Stimulated activated CD4-positive, alpha-beta T cell treated with anti-CD3 and anti-CD28 coated beads, Interleukin-4, amount 100 ng/mL, for 24 hours (primary cell): Measurements from ENCODE around the gene MYO10.
"Not testable (repeated sequence)": the region's sequence is repeated elsewhere in the genome, so short reads cannot be mapped to it uniquely, and the experiment has no call there.

Experiments
- DNase-seq: peaks from one replicate; pipeline ENCODE4 v3.0.0-alpha.2; 2020

Gene MYO10

DNA sequence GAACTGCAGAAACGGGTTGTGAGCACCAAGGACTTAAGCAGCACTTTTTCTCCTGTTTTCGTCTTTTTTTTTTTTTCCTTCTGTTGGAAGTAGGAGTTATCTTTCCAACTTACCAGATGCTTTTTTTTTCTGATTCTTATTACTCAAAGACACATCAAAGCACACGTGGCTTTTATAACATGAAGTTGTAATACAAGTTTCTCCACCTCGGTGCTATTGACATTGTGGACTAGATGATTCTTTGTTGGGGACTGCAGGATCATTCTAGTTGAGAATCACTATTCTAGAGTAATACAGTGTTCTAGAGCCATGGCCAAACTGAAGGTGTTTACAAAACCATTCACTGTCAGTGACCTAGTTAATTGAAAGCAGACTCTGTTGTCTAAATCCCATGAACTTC lies 51.5 kb downstream of the MYO10 start:
- DNase-seq = no peak

GRCh38 chr5:16883806-16884205 lies 52.3 kb downstream of the MYO10 start:
- no peak for DNase-seq

DNA sequence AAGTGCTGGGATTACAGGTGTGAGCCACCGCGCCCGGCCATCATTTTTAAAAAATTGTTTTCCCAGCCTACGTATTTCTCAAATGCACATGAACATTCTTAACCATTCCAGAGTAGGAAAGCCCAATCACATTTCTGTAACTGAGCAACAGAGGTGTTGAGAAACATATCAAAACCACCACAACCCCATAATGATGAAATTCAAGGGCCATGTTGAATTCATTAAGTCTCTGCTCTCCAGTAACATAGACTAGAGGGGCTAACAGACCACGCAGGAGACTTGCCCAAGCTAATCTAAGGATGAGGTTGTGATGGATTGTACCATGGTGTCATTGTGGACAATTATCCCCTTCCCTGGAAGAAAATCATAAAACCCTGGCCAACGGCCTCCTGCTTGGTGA lies 52.9 kb downstream of the MYO10 start:
- DNase-seq = no peak

DNA sequence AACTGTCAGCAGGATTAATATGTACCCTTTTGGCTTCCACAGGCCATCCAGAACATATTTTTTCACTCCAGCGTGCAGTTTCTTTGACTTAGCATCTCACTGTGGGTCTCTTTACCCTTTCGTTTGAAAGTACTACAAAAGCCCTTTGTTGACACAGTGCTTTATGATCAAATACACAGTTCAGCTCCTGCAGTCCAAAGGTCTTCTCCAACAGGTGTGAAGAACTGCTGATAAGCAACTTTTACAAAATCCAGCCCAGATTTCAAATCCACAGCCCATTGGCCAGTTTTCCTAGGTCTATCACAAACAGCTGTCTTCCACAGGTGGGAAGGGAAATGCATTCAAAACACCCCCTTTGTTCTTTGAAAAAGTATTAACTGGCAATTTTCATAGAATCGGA lies 54.8 kb downstream of the MYO10 start:
- DNase-seq = no peak

DNA sequence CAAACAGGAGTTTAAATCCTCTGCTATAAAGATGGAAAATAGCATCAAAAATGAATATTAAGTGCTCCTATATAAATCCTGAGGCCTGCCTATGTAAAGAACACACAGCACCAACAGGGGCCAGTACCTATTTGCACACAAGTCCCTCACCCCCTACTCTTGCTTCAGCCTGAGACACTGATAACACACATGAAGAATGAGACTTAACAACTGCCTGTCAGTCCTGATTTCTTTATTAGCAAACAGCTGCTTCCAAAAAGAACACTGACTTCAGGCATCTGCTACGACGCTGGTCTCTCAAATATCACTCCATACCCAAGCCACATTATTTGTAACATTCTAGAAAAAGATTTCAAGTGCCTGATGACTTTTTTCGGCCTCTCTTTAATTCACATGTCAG lies 55.5 kb downstream of the MYO10 start:
- DNase-seq = no peak

GRCh38 chr5:16879650-16880049 lies 56.4 kb downstream of the MYO10 start:
- no peak for DNase-seq

DNA sequence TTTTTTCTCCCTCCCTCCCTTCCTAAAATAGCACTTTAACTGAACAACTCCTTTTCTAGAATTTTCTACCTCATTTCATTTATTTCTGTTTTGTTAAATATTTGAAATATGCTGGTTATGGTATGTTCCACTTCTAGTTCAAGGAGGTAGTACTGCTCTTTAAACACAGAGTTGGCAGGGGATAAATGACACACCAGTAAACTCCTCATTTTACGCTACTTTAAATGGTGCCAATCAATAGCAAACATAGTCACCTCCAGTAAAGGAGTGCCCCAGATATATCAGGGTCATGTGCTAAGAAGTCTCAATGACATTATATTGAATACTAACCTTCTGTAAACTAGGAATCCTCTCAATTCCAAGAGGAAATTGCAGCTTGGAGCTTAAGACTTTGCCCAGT lies 56.9 kb downstream of the MYO10 start:
- DNase-seq = no peak

DNA sequence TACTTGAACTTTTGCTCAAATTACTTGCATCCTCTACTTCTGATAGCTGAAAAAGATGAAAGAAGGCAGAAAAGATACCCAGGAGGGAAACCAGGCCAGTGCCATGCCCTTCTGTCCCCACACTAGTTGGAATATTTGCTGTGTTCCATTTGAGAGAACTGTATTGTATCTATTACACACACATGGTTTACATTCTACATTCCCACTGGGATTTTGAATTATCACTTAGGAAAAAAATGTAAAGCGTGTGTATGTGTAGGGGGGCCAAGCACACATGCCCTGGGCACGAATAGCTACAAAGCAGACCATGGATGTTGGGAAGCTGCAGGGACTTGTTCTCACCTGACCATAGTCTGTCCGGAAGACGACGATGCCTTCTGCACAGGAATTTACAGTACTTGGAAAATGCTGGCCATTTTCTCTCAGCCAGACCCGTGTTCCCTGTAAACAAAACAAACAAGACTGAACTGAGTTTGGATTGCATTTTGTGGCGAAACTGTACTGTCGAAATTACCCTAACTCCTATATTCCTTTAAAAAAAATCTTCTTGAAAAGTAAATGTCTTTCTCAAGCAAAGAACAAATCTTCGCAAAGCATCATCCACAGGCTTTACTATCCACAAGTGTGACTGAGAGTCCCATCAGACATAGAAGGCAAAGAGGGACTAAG lies 58.7 kb downstream of the MYO10 start:
- no peak for DNase-seq

DNA sequence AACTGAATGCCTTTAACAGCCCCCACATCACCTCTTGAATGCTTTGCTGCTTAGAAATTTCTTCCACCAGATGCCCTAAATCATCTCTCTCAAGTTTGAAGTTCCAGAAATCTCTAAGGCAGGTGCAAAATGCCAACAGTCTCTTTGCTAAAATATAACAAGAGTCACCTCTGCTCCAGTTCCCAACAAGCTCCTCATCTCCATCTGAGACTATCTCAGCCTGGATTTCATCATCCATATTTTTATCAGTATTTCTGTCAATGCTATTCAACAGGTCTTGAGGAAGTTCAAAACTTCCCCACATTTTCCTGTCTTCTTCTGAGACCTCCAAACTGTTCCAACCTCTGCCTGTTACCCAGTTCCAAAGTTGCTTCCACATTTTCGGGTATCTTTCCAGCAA lies 61.7 kb downstream of the MYO10 start:
- not testable (repeated sequence) for DNase-seq

- DNase-seq = no peak
Measured at GRCh38 chr5:16871746-16872339, 64.2 kb downstream of the MYO10 start.

GRCh38 chr5:16870878-16871277 lies 65.2 kb downstream of the MYO10 start:
- no peak for DNase-seq

GRCh38 chr5:16869821-16870796 lies 66.0 kb downstream of the MYO10 start:
- DNase-seq = no peak

DNA sequence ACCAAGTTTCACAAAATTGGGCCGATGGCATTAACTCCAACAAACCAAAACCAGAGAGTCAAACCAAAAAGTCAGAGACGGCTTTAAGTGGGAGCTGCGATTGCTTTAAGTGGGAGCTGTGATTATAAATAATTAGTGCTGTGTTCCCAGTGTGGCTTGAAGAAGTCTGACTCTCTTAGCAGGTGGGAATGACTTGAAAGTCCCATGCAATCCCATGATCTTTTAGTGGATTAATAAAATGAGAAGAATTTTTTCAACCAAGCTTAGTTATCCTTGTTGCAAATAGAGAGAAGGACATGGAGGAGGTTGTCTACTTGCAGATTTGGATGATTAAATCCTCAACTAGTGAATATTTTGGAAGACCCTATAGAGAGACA lies 68.5 kb downstream of the MYO10 start:
- DNase-seq = no peak

DNA sequence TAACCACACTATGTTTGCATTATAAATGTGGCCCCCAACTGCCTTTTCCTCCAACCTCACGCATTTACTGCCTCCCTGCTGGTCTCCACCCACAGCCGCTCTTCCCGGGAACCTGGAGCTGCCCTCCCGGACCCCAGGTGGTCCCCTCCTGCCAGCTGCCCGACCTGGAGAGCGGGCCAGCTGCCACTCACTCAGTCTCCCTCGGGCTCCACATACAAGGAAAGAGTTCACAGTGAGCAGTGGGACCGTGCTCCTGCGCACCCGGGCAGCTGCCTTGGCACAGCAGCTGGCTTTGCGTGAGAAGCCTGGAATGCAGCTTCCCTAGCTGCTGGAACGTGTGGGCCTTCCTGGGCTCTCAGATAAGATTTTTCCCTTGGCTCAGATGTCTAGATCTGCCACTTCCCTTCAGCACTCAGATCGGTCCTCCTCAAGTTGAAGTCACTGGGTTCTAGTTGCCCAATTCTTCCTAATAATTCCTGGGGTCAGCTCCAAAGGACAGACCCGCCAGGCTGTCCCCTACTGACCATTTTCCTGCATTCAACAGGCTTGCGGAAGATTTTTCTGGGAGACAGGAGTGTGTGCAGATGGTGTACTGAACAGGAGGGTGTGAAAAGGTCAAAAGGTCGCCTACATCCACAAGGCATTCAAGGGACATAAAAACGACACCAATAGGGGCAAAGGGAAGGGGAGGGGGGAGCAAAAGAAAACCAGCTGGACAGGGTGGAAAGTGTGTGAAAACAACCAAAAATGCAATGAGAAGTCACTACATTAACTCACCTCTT lies 69.1 kb downstream of the MYO10 start:
- DNase-seq = no peak

- no peak for DNase-seq
Measured at GRCh38 chr5:16866273-16866672, 69.8 kb downstream of the MYO10 start.

GRCh38 chr5:16865151-16865550 lies 70.9 kb downstream of the MYO10 start:
- DNase-seq = no peak

- no peak for DNase-seq
Measured at GRCh38 chr5:16864631-16865131, 71.4 kb downstream of the MYO10 start.

DNA sequence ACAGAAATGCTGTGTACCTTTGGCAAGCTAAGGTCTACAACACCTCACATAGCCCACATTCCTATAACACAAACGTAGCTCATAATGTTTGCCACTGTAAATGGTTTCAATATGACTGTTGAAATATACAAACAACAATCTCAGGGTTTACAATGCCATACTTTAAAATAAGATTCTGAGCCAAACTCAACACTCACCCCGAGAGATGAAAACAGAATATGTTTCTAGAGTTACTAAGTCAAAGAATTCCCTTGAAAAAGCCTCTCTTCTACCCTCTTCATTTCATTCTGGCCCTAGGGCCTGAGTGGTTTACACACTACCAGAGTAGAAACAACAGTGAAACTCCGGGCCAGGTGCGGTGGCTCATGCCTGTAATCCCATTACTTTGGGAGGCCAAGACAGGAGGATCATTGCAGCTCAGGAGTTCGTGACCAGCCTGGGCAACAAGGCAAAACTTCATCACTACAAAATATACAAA lies 72.6 kb downstream of the MYO10 start:
- DNase-seq = no peak

DNA sequence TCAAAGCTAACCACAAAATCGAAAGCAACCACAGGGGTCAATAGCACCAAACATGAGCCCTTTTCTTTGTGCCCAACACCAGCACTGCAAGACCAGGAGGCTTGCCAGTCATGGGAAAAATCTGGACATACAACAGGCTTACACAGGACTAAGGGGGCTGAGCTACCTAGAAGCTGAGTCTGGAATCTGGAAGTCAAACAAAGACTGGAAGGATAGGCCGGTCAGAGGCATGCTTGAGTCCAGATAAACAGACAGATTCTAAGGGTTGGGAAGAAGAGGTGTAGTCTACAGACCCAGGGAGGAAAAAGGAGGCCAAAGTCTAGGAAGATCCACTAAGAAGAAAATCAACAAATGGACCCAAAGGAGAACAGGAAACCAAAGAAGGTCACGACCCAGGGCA lies 73.3 kb downstream of the MYO10 start:
- DNase-seq = no peak

DNA sequence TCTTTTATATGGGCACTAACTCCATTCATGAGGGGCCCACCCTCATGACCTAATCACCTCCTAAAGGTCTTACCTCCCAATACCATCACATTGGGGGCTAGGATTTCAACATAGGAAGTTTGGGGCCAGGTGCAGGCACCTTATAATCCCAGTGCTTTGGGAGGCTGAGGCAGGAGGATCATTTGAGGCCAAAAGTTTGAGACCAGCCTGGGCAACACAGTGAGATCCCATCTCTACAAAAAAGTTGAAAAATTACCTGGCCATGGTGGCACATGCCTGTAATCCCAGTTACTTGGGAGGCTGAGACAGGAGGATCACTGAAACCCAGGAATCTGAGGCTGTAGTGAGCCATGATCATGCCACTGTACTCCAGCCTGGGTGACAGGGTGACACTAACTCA lies 76.7 kb downstream of the MYO10 start:
- no peak for DNase-seq

- DNase-seq = no peak
Measured at GRCh38 chr5:16858151-16858550, 77.9 kb downstream of the MYO10 start.

- DNase-seq = no peak
Measured at GRCh38 chr5:16857635-16858034, 78.5 kb downstream of the MYO10 start.

- DNase-seq = no peak
Measured at GRCh38 chr5:16856531-16856930, 79.6 kb downstream of the MYO10 start.
